Stimulated activated CD8-positive, alpha-beta memory T cell treated with anti-CD3 and anti-CD28 coated beads, Interleukin-2, amount 100 ng/mL, for 48 hours (primary cell): ENCODE results near the gene TAX1BP1.
"Not testable (repeated sequence)": the region's sequence is repeated elsewhere in the genome, so short reads cannot be mapped to it uniquely, and the experiment has no call there.

Experiments
- DNase-seq, 2 donors: peaks; one replicate each; pipeline ENCODE4 v3.0.0-alpha.2; 2020; ENCODE audit warnings: low read depth in 2 of 2

TAX1BP1 gene

DNA sequence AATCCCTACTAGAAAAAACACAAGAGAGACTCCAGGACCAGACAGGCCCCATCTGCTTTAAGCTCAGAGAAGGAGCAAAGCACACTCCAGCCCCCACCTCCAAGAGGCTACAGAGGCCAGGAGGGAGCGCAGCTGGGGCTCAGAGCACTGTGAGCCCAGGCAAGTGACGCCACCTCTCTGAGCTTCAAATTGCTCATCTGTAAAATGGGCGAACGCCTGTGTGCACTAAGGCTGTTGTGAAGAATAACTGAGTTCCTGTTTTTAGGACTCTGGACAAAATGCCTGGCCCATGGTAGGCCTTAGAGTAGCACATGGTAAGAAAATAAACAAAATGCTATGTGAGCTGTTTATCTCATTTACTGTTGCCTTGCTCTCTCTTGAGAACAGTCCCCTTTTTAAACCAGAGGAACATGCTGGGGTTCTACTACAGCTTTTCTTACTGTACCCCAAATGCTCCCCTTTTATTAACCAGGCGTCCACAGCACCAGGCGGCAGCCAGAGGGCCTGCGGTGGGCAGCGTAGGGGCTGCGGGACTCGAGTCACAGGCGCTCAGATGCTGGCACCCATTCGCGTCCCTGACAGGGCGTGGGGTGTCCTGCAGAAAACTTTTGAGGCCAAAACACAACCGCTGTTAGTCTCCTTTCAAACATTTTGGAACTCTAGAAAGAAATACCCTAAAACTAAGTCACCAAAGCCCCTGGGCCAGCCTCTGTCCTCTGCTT lies 103.8 kb downstream of the TAX1BP1 start:
- no peak for DNase-seq

DNA sequence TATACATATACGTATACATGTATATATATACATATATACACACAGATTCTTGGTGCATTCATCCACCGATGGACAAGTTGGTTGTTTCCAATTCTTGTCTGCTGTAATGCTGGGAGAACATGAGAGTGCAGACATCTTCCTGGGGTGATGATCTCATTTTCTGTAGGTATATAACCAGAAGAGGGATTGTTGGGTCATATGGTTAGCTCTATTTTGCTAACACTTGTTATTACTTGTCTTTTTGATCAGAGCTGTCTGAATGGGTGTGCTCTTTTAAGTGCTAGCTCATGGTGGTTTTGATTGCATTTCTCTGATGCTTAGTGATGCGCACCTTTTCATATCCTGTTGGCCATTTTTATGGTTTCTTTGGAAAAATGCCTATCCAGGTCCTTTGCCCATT lies 106.4 kb downstream of the TAX1BP1 start:
- no peak for DNase-seq

DNA sequence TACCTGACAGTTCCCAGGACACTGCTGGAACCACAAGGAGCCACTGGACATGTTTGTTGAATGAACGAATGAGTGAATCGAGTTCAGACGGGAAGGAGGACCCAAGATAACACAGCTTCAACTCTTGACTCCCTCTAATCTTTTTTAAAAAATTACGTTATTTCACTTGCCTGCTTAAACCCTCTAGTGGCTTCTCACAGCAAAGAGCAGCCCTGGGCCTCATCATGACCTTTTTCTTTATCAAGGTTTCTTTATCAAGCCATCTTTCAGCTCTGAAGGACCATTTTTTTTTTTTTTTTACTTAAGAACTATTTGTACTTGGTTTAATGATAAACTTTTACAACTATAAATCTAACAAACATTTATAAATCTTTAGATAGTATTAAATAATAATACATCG lies 110.6 kb downstream of the TAX1BP1 start:
- DNase-seq, result no peak

DNA sequence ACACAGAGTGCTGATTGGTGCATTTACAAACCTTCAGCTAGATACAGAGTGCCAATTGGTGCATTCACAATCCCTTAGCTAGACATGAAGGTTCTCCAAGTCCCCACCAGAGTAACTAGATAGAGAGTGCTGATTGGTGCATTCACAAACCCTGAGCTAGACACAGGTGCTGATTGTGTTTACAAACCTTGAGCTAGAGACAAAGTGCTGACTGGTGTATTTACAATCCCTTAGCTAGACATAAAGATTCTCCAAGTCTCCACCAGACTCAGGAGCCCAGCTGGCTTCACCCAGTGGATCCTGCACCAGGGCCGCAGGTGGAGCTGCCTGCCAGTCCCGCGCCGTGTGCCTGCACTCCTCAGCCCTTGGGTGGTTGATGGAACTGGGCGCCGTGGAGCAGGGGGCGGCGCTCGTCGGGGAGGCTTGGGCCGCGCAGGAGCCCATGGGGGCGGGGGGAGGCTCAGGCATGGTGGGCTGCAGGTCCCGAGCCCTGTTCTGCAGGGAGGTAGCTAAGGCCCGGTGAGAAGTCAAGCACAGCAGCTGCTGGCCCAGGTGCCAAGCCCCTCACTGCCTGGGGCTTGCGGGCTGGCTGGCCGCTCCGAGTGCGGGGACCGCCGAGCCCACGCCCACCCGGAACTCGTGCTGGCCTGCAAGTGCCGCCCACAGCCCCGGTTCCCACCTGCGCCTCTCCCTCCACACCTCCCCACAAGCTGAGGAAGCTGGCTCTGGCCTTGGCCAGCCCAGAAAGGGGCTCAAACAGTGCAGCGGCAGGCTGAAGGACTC lies 116.9 kb downstream of the TAX1BP1 start:
- not testable (repeated sequence) for DNase-seq

DNA sequence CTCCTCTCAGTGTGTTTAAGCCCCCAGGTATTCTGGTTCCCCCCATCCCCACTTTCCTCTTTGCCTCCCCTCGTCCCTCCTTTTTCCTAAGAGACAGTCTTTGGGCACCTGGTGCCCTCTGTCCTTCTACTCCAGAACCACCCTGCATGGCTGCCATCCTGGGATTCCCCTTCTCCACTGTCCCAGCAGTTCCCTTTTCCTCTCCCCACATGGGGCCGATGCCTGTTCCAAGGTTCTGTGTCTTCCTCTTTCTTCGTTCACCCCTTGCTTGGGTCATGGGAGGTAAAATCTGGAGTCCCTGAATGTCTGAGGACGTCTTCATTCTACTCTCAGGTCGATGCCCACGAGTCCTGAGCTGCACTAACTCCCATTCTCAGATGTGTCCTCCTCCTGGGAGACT lies 120.8 kb downstream of the TAX1BP1 start:
- DNase-seq, result no peak

DNA sequence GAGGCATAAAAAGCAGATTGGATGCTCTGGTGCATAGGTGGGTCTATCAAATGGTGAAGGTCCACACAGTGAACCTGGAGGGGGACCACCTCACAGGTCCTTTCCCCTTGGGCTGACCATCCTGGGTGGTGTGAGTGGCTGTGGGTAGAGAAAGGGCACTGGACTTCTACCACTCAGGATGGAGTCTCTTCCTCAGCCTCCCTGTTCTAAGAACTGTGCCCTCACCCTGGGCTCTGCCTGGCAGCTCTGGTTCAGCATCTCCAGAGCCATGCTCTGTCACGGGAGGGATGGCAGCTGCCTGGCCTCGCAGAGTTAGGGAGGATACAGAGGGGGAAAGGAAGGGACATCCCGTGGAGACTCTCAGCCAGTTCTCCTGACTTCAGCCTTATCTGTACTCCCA lies 121.8 kb downstream of the TAX1BP1 start:
- DNase-seq, result no peak

DNA sequence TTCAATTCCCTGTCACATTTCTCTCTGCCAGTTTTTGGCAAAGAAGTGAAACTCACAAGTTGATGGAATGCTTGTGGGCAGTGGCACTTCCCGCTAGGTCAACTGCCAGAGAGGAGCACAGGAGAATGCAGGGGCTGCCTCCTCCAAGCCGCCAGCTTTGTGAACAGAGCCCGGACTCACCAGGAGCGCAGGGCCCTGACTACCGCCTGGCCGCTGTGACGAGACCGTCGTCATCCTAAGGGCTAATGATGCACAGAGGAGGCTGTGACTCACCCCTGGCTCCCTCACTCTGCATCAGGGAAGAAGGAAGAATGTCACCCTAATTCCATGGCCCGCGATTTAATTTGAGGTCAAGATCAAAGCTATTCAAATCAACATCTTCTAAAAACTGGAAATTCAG lies 123.9 kb downstream of the TAX1BP1 start:
- no peak for DNase-seq

DNA sequence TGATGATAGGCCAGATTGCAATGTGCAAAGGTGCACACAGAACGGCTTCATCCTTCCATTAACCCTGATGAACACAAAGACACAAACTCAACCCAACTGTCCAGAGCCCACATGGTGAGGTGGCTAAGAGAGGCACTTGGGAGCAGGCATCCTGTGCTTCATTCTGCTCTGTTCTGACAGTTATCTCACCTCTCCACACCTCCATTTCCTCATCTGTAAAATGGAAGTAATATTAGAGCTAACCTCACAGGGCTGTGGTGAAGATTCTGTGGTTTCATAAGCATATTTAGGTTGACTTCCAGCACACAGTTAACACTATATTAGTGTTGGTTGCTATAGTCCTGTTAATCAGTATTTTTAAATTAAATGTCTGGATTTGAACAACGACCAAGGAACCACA lies 126.3 kb downstream of the TAX1BP1 start:
- no peak for DNase-seq

DNA sequence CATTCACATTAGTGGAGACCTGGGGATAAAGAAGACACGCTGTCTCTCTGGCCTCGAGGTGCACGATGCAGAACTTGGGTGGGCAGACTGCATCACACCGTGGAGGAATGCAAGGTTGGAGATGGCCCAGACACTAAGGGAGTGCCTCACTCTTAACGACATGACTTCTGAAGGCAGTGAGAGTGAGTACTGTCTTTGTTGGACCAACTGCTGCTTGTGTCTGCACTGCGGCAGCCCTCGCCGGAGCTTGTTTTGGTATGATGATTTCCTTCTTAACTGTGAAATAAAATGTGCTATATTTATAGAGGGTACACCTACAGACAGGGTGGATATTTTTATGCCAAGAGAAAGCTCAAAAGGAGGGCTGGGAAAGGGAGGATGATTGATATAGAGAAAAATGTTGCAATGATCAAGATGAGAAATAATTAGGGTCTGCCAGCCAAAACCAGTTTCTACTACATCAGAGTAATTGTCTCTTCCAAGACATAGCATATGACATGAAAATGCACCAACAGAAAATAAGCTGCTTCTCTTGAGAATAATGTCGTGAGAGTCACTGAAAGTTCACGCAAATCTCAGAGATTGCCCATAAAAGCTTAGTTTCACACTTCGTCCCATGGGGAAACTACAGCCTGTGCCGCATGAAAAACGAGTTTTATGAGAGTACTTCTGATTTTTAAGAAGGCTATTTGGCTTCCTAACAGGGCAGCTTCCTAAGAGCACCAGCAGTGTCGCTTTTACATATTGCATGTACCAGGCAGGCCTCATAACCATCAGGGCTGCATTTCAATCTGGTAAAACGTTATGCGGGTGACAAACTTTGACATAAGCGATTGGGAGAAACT lies 127.1 kb downstream of the TAX1BP1 start:
- no peak for DNase-seq

DNA sequence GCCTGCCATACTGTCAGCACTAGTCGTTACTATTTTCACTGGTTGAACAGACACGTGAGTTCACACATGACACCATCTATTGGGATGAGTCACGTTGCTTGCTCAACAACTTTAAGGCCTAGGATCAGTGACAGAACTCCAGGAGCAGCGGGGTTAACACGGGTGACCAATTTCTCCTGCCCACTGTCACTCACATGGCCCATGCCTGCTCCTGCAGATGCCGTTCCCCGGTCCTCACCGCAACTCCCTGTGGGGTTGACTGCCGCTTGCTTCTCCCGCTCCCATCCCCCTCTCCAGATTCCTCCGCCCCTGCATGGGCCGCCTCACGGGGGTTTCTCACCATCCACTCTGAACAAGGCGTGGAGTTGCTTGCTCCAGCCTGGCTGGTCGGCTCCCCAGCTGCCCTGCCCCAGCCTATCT lies 128.2 kb downstream of the TAX1BP1 start:
- DNase-seq, result no peak

DNA sequence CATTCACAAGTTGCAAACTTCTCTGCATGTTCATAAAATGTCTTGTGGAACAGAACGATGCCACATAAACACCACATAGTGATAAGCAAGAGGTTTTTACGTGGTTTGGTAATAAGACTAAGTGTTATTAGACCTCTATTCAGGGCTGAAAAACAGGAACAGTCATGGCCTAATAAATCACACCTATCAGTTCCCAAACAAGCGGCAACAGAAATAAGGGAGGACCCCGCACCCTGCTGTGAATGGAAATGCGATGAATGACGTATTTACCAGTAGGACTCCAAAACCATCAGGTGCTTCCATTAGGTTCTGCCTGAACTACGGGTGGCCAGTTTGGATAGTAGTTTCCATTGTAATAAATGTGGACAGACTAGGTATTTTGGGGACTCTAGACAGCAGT lies 129.1 kb downstream of the TAX1BP1 start:
- no peak for DNase-seq

DNA sequence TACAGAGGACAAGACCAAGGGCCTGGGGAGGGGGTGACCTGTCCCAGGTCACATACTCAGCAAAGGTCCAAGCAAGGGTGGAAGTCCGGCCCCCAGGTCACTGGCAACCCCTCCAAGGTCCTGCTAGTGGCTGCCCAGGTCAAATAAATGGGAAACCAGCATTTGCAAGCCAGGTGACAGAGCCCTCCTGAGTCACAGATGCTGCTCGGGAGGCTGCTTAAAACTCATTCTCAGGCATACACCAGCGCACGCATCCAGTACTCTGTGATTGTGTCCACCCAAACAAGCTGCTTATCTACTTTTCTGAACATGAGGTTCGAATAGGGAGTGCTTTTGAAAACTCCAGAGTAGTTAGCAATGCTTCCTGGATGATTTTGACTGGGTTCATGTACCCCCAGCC lies 130.6 kb downstream of the TAX1BP1 start:
- DNase-seq, result no peak

DNA sequence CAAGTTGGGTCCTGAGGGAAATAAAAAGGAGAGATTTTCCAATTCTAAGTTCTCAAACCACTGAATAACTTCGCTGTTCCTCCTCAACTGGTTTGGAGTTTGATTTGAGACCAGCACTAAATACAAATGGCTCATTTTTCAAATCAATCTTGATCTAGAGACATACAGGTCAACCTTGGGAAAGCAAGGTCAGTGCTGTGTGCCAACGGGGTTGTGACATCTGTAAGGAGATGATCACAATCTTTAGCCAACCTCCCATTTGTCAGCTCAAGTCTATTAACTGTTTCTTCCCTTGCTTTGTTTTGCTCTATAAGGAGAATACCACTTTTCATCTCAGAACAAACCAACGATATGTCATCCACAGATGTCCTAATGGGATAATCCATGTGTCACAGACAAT lies 131.1 kb downstream of the TAX1BP1 start:
- no peak for DNase-seq

DNA sequence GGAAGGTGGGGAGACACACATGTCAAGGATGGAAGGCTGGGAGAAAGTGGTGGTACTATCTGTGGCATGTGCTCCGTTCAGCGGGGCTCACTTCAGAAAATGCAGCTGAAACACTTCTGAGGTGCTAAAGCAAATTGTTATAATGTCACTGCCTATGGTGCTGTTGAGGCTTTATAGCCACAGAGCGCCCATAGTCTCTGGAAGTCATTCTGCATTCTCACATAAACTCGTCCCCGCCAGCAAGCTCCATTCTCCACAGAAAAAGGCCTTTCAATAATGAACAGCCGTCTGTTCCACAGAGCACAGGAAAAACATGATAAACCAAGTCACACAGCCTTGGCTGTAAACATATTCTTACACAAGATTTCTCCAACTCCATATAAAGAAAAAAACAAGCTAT lies 131.9 kb downstream of the TAX1BP1 start:
- no peak for DNase-seq

DNA sequence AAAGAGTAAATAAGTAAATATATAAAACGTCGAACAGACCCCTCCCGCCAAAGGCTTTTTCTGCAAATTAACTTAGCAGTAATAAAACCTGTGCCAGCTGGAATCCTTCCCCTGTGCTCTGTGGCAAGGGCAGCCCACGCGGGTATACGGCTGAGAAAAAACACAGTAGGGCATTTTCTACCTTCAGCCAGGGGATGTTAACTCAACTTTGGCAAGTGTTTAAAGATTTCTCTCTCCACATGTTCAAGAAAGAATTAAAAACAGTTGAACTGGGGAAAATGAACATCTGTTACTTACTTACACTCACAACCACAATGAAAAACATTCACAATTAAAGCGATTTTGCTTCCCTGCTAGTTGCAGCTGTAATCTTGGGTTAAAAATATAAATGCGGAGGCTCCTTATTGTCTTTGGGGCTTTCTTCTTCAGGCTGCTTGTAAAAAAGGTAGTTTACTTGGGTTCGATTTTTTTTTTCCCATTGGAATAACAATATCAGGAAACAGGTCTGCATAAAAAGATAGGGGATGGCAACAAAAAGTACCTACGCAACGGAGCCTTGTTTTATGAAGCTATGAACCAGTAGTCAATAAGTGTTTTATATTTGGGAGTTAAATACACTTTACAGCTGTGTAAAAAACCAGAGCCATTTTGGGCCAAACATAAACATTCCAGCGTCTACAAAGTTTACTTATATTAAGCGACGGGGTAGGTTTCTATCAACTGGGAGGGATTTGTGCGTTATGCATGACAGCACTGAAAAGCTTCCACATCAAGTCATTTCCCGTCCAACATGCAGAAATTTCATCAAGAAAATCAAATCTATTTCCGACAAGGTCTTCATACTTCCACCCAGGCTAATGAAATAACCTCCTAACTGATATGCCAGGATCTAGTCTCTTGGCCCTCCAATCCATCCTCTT lies 132.7 kb downstream of the TAX1BP1 start:
- DNase-seq, result no peak

DNA sequence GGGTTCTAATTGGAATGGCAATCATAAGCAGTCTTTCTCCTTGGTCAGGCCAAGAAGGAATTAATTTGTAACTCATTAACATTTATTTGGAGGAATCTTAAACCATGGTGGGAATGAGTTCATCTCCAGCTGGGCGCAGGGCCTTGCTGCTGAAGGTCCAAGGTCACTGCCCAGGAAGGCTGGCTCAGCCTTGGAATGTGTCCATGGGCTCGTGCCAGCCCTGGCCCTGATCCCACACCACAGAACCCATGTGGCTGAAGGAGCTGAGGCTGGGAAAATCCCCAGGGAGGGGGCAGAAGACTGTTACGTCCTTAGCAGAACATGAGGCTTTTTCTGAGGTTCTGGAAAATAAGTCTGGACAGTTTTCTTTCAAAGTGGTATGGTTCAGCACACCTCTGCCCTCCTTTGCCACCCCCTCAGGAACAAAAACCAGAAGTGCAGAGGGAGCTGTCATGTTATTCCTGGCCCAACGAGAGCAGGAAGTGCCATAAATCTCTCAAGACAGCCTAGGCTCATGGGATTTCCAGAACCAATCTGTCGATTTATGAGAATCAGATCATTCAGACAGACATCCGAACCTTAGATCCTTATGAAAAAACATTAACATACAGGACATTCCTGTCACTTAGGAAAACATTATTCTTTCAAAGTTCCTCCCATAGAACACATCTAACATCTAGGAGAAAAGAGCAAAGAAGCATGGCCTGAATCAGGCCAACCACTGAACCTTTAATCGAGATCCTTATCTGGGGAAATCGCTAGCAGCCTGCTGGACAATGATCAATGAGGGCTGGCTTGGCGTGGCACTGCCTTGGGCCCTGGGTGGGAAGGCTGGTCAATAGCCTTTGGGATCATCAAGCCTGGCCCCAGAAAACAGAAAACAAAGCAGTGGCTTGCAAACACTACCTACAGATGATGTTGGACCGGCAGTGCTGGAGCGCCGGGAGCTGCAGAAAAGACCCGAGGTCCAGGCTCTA lies 134.3 kb downstream of the TAX1BP1 start:
- DNase-seq, result no peak

DNA sequence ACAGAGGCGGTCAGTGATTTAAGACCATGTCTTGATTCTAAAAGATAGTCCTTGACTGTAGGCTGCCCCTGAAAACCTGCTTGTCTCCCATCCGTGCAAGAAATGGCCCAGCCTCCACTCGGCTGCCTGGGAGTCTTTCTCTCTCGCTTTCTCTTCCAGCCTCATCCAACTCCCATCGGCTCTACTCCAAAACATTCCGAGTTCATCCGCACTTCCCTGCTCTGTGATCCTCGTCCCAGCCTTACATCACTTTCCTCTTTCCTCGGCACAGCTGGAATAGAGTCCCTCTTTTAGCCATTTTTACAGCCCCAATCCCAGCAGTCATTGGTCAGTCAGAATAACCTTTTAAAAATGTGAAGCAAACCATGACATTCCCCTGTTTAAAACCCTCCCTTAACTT lies 135.1 kb downstream of the TAX1BP1 start:
- no peak for DNase-seq

DNA sequence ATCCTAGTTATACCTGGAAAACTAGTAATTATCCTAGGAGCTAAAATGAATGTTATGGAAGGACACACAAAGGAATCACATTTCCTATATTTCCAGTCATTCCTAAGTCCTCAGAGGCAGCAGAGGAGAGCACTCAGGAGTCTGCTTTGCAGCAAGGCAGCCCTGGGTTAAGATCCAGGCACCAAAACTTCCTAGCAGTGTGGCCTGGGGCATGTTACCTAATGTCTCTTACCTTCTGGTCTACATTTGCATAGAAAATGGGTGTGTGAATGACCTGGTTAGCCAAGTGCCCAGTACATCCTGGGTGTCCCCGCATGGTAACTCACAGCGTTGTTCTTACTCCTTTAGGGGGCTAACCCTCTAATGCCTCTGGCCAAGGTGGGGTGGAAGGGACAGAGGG lies 135.9 kb downstream of the TAX1BP1 start:
- DNase-seq, result no peak

DNA sequence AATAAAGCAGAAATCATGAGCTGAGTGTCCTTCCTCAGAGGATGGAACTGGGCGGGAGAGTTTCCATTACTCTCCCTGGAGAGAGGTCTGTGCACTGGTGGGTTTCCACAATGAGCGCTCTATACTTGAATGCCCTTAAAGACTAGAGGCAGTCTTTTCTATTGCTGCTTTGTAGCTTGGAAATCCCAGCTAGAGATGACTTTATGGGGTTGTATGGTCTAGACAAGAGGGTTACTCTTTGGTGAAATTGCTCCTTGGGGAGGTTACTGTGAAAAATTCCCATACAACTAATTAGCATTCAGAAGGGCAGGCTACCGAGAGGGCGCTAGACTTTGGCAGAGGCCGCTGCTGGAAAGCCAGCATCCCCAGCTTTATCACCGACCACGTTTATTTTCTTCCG lies 136.8 kb downstream of the TAX1BP1 start:
- no peak for DNase-seq
